H1 (cell line): ENCODE measurements around the gene FBN2. TPM values are rescaled to one million over a fixed set of nuclear protein-coding genes. Genes with fewer than 3 reads are reported as not detected.

Experiments
- CTCF ChIA-PET: fragments of 300-600 bp; sonication (Branson Sonifier 250); formaldehyde crosslinking; loops from one replicate; lab custom pipeline; 2021; ENCODE audit not compliant: partially characterized antibody; lab: Charles Lee
- POLR2A ChIA-PET: fragments of 300-600 bp; sonication (Branson Sonifier 250); formaldehyde crosslinking; loops from one replicate; lab custom pipeline; 2021; ENCODE audit warnings: inconsistent platforms; ENCODE audit not compliant: partially characterized antibody; lab: Charles Lee
- DNase-seq, 2 experiments: peaks; one replicate each; pipeline versions ENCODE4 v3.0.0 to v3.0.0-alpha.2; 2010 to 2022; ENCODE audit warnings: low spot score in 2 of 2, low read depth in 1 of 2, mixed read lengths in 1 of 2
- FAIRE-seq: peaks from 2 replicates; lab custom pipeline; 2011; peaks lifted over from hg19 to GRCh38; lab: Jason Lieb, UNC
- H2AFZ ChIP-seq: 2 replicates; pipeline ENCODE4 v1.8.1; 2012; ENCODE audit warnings: low read length, inconsistent platforms
- H2AK5ac ChIP-seq: 2 replicates; pipeline ENCODE4 v1.6.1; 2013; ENCODE audit warnings: low read depth, low read length
- H2BK120ac ChIP-seq: replicated peaks from 2 replicates; pipeline ENCODE3; 2013; ENCODE audit warnings: low read depth, low read length, inconsistent platforms
- H2BK12ac ChIP-seq: 2 replicates; pipeline ENCODE4 v1.6.1; 2013; ENCODE audit warnings: low read depth, low read length
- H2BK15ac ChIP-seq: 2 replicates; pipeline ENCODE4 v1.6.1; 2013; ENCODE audit warnings: low read length
- H2BK20ac ChIP-seq: 2 replicates; pipeline ENCODE4 v1.6.1; 2013; ENCODE audit warnings: low read length
- H2BK5ac ChIP-seq: 2 replicates; pipeline ENCODE4 v1.6.1; 2013; ENCODE audit warnings: low read depth, low read length
- H3K14ac ChIP-seq: 2 replicates; pipeline ENCODE4 v1.6.1; 2013; ENCODE audit warnings: inconsistent platforms; ENCODE audit not compliant: insufficient read length
- H3K18ac ChIP-seq: 2 replicates; pipeline ENCODE4 v1.6.1; 2013; ENCODE audit warnings: low read length; ENCODE audit errors: extremely low read depth
- H3K23ac ChIP-seq: 2 replicates; pipeline ENCODE4 v1.6.1; 2013; ENCODE audit warnings: inconsistent platforms; ENCODE audit not compliant: insufficient read length
- H3K23me2 ChIP-seq: 2 replicates; pipeline ENCODE4 v1.6.1; 2013; ENCODE audit warnings: low read depth, low read length
- H3K27ac ChIP-seq: 2 replicates; pipeline ENCODE4 v1.6.1; 2011; ENCODE audit warnings: low read depth, low read length, inconsistent platforms
- H3K27me3 ChIP-seq, 4 experiments: replicated peaks in 1 of 4; 1 replicate in 1 of 4; 2 replicates in 3 of 4; pipeline versions ENCODE4 v1.6.1 to v1.8.1; 2011 to 2013; ENCODE audit warnings: low read length in 3 of 4, mild to moderate bottlenecking in 3 of 4, inconsistent platforms in 2 of 4, mixed read lengths in 2 of 4, moderate library complexity in 1 of 4; ENCODE audit not compliant: control insufficient read depth in 3 of 4, insufficient read depth in 3 of 4; ENCODE audit errors: extremely low read depth in 1 of 4
- H3K36me3 ChIP-seq, 4 experiments: 2 replicates each; pipeline versions ENCODE4 v1.6.1 to v1.8.1; 2011 to 2013; ENCODE audit warnings: mild to moderate bottlenecking in 4 of 4, low read length in 3 of 4, moderate library complexity in 2 of 4, control low read depth in 1 of 4, inconsistent platforms in 1 of 4; ENCODE audit not compliant: insufficient read depth in 4 of 4, control insufficient read depth in 2 of 4
- H3K4ac ChIP-seq: replicated peaks from 2 replicates; pipeline ENCODE3; 2013; ENCODE audit warnings: low read length, low read depth, mixed read lengths, inconsistent platforms; ENCODE audit not compliant: insufficient read length
- H3K4me1 ChIP-seq, 4 experiments: replicated peaks in 1 of 4; 1 replicate in 1 of 4; 2 replicates in 3 of 4; pipeline versions ENCODE4 v1.6.1 to v1.8.1; 2011 to 2013; ENCODE audit warnings: low read length in 3 of 4, inconsistent platforms in 2 of 4, mixed read lengths in 1 of 4; ENCODE audit not compliant: insufficient read depth in 4 of 4, control insufficient read depth in 3 of 4
- H3K4me2 ChIP-seq, 2 experiments: 2 replicates each; pipeline versions ENCODE4 v1.6.1 to v1.8.1; 2011 to 2013; ENCODE audit warnings: low read depth in 2 of 2, low read length in 2 of 2, control low read depth in 1 of 2, inconsistent platforms in 1 of 2, mild to moderate bottlenecking in 1 of 2; ENCODE audit not compliant: insufficient read depth in 1 of 2
- H3K4me3 ChIP-seq, 4 experiments: fragments of 200-600, 300-600 bp in 1 of 4; sonication (generic), shearing (Covaris generic), sonication (Bioruptor Twin) in 1 of 4; 2 replicates each; pipeline versions ENCODE4 v1.5.1 to v1.8.1; 2011 to 2016; ENCODE audit warnings: low read length in 4 of 4, low read depth in 3 of 4, control low read depth in 2 of 4, inconsistent platforms in 2 of 4, mild to moderate bottlenecking in 2 of 4, mixed read lengths in 1 of 4, moderate library complexity in 1 of 4; ENCODE audit not compliant: insufficient read depth in 2 of 4; ENCODE audit errors: extremely low read depth in 1 of 4
- H3K56ac ChIP-seq: replicated peaks from 2 replicates; pipeline ENCODE3; 2013; ENCODE audit warnings: low read depth, mild to moderate bottlenecking, mixed read lengths, low read length, inconsistent platforms; ENCODE audit not compliant: insufficient read length
- H3K79me1 ChIP-seq: 2 replicates; pipeline ENCODE4 v1.6.1; 2013; ENCODE audit warnings: low read depth, low read length, control low read depth
- H3K79me2 ChIP-seq, 2 experiments: 2 replicates each; pipeline versions ENCODE4 v1.6.1 to v1.8.1; 2012 to 2013; ENCODE audit warnings: low read length in 2 of 2, mild to moderate bottlenecking in 2 of 2, inconsistent platforms in 1 of 2; ENCODE audit not compliant: insufficient read depth in 2 of 2, control insufficient read depth in 1 of 2
- H3K9ac ChIP-seq, 4 experiments: replicated peaks in 1 of 4; 1 replicate in 1 of 4; 2 replicates in 3 of 4; pipeline versions ENCODE4 v1.6.1 to v1.8.1; 2011 to 2013; ENCODE audit warnings: low read depth in 3 of 4, low read length in 3 of 4, control low read depth in 2 of 4, mild to moderate bottlenecking in 2 of 4, moderate library complexity in 2 of 4, inconsistent platforms in 1 of 4; ENCODE audit errors: extremely low read depth in 1 of 4
- H3K9me3 ChIP-seq, 2 experiments: 2 replicates each; pipeline versions ENCODE4 v1.6.1 to v1.8.1; 2012 to 2013; ENCODE audit warnings: mild to moderate bottlenecking in 2 of 2, moderate library complexity in 2 of 2, control low read depth in 1 of 2, inconsistent platforms in 1 of 2, low read depth in 1 of 2, low read length in 1 of 2, mixed read lengths in 1 of 2; ENCODE audit not compliant: insufficient read depth in 2 of 2
- H4K20me1 ChIP-seq, 2 experiments: replicated peaks in 1 of 2; 2 replicates each; pipeline versions ENCODE3 to v1.8.1; 2011 to 2013; ENCODE audit warnings: inconsistent platforms in 2 of 2, low read length in 2 of 2, mild to moderate bottlenecking in 1 of 2; ENCODE audit not compliant: insufficient read depth in 2 of 2, control insufficient read depth in 1 of 2
- H4K5ac ChIP-seq: 2 replicates; pipeline ENCODE4 v1.6.1; 2013; ENCODE audit warnings: low read length, low read depth, mixed read lengths, inconsistent platforms; ENCODE audit not compliant: insufficient read length
- H4K8ac ChIP-seq: 2 replicates; pipeline ENCODE4 v1.8.0; 2013; ENCODE audit warnings: mild to moderate bottlenecking, moderate library complexity, low read length, inconsistent platforms; ENCODE audit not compliant: insufficient read depth; ENCODE audit errors: extremely low read depth
- H4K91ac ChIP-seq: replicated peaks from 2 replicates; pipeline ENCODE3; 2013; ENCODE audit warnings: low read length, mixed read lengths, inconsistent platforms; ENCODE audit not compliant: insufficient read length
- TBP ChIP-seq: IDR thresholded peaks from 2 replicates; pipeline ENCODE4 v1.6.1; 2011; ENCODE audit warnings: low read depth, low read length, improper control_type of control experiment
- WGBS, 2 experiments: shearing (Covaris generic) in 1 of 2; methylation state at CpG; one replicate each; pipeline versions ENCODE4 v1.1.6 to v1.1.7; 2013 to 2015; ENCODE audit warnings: low lambda C conversion rate in 2 of 2, mixed read lengths in 2 of 2, inconsistent platforms in 1 of 2, low coverage in 1 of 2, missing lambda C conversion rate in 1 of 2; ENCODE audit not compliant: insufficient replicate concordance in 2 of 2, insufficient coverage in 1 of 2, insufficient read length in 1 of 2; ENCODE audit errors: extremely low coverage in 1 of 2, missing lambda C conversion rate in 1 of 2; 5-methylcytosine and 5-hydroxymethylcytosine counted together
- polyA plus RNA-seq, 7 experiments: library from polyadenylated mRNA; depleted of rRNA in 3 of 7; stranded (reverse) in 5 of 7; unstranded in 2 of 7; fragments of >200 nt in 5 of 7; fragments of 200-250 nt in 2 of 7; gene quantifications; 1 replicate in 5 of 7; 2 replicates in 1 of 7; 4 replicates in 1 of 7; pipeline versions ENCODE4 v1.2.1 to v1.2.3, GENCODE V29; 2011 to 2013; ENCODE audit warnings: missing spikeins in 2 of 7, mixed read lengths in 2 of 7
- total RNA-seq: library from RNA; stranded (reverse); fragmentation: NEBNext Ultra II Directional; extraction: Animal tissue kit (Norgen Biotek cat#: 25700); gene quantifications from 2 replicates; pipeline ENCODE4 v1.2.1, GENCODE V29; 2021

Gene FBN2
- total and polyA plus RNA-seq, 2 of the 8 experiments (the other 6 are each of a cell fraction or from before 2014, with no cell fraction given) = 14.1 to 16.3 TPM

GRCh38 chr5:128572051-128572929 is 34.2 kb upstream of the FBN2 start:
- Histone ChIP-seq H3K4ac (no peak overlapping the region), H2BK12ac (no peak overlapping the region), H3K14ac (no peak overlapping the region), H3K23me2 (no peaks in the 10 kb centered on the region), H3K4me1 (no peaks in the 10 kb centered on the region), H2BK20ac (no peak overlapping the region), H4K5ac (no peak overlapping the region), H4K20me1 (no peaks in the 10 kb centered on the region), H2BK15ac (no peak overlapping the region), H4K91ac (no peak overlapping the region), H3K23ac (no peak overlapping the region), H3K27ac (no peak overlapping the region), H2BK120ac (no peak overlapping the region), H2AFZ (no peak overlapping the region), H2AK5ac (no peak overlapping the region), H4K8ac (no peak overlapping the region), H3K9me3 (no peaks in the 10 kb centered on the region), H3K36me3 (no peaks in the 10 kb centered on the region), H2BK5ac (no peak overlapping the region), H3K4me2 (no peak overlapping the region), H3K79me2 (no peaks in the 10 kb centered on the region), H3K18ac (no peak overlapping the region), H3K56ac (no peak overlapping the region), H3K79me1 (no peaks in the 10 kb centered on the region), H3K27me3 (no peaks in the 10 kb centered on the region), H3K4me3 (no peak overlapping the region), H3K9ac (no peak overlapping the region)
- POLR2A ChIA-PET = no interaction called here
- no peak for DNase-seq
- WGBS, 2 experiments = 87% methylated on average over 4 of the region's 4 CpGs; no CpG with 5 or more reads in 1 of the 2 experiments
- CTCF ChIA-PET = interaction anchor here (1.0 kb wide), 1 partner anchor 22 kb away, joined by 3 read pairs; no protein-coding TSS in a partner anchor
- no peak for TF ChIP-seq TBP
- no peak for FAIRE-seq
